Myocyte (in vitro differentiated cells): ENCODE measurements around the gene METRN. TPM values are rescaled to one million over a fixed set of nuclear protein-coding genes. Genes with fewer than 3 reads are reported as not detected.

ENCODE experiments used
- DNase-seq: peaks from one replicate; pipeline ENCODE4 v3.0.0-alpha.2; 2012; ENCODE audit warnings: low read depth
- total RNA-seq: library from RNA; depleted of rRNA; stranded (reverse); fragments of >200 nt; gene quantifications from 2 replicates; pipeline ENCODE4 v1.2.3, GENCODE V29; 2014

Gene METRN
- total RNA-seq, 1 donor from 2014 or later = 105 TPM

DNA sequence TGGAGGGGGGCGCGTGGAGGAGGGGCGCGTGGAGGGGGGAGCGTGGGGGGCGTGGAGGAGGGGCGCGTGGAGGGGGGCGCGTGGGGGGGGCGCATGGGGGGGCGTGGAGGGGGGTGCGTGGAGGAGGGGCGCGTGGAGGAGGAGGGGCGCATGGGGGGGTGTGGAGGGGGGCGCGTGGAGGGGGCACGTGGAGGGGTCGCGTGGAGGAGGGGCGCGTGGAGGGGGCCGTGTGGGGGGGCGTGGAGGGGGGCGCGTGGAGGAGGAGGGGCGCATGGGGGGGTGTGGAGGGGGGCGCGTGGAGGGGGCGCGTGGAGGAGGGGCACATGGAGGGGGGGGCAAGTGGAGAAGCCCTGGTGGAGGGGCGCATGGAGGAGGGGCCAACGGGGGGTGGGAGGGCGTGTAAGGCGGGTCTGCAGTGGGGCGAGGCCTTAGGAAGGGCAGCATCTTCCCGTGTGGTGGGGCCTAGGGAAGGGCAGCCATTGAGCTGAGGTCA is 52.9 kb downstream of the METRN start:
- no peak for DNase-seq

- DNase-seq = no peak
These were observed 53.5 kb downstream of the METRN start for GRCh38 chr16:768428-768827.

Other genes starting within 250 kb of the METRN start
- 81.8 and 141 TPM in 2 replicates for gene CAPN15, start 187.4 kb upstream of the METRN start, total RNA-seq
- gene PRR35, start 154.7 kb upstream of the METRN start, total RNA-seq = 2.9 and 12.5 TPM in 2 replicates
- 0.05 and 1.2 TPM in 2 replicates for gene NHLRC4, start 148.1 kb upstream of the METRN start, total RNA-seq
- gene PIGQ, start 145.2 kb upstream of the METRN start, total RNA-seq = 45.4 and 59.9 TPM in 2 replicates
- gene RAB40C, start 125.1 kb upstream of the METRN start, total RNA-seq = 17.2 and 19.1 TPM in 2 replicates
- gene WFIKKN1, start 84.1 kb upstream of the METRN start, total RNA-seq = 0.70 and 0.83 TPM in 2 replicates
- 83.6 and 83.7 TPM in 2 replicates for gene METTL26, start 78.8 kb upstream of the METRN start, total RNA-seq
- gene MCRIP2, start 73.3 kb upstream of the METRN start, total RNA-seq = 54.5 and 61.2 TPM in 2 replicates
- 6.5 and 8.0 TPM in 2 replicates for gene WDR90, start 65.8 kb upstream of the METRN start, total RNA-seq
- 70.3 and 73.9 TPM in 2 replicates for gene RHOT2, start 47.0 kb upstream of the METRN start, total RNA-seq
- 1.5 and 1.6 TPM in 2 replicates for gene RHBDL1, start 39.4 kb upstream of the METRN start, total RNA-seq
- 239 and 243 TPM in 2 replicates for gene STUB1, start 34.7 kb upstream of the METRN start, total RNA-seq
- gene JMJD8, start 30.8 kb upstream of the METRN start, total RNA-seq = 74.5 and 77.7 TPM in 2 replicates
- gene WDR24, start 24.7 kb upstream of the METRN start, total RNA-seq = 11.0 and 12.5 TPM in 2 replicates
- gene FBXL16, start 9.3 kb upstream of the METRN start, total RNA-seq = 0.21 and 0.51 TPM in 2 replicates
- gene ANTKMT, start 6.0 kb downstream of the METRN start, total RNA-seq = 44.0 and 71.7 TPM in 2 replicates
- 5.9 and 6.0 TPM in 2 replicates for gene CCDC78, start 11.3 kb downstream of the METRN start, total RNA-seq
- gene HAGHL, start 12.0 kb downstream of the METRN start, total RNA-seq = 32.6 and 38.5 TPM in 2 replicates
- 39.2 TPM in 2 replicates for gene CIAO3, start 25.9 kb downstream of the METRN start, total RNA-seq
- not detected in 2 replicates for gene MSLN, start 45.6 kb downstream of the METRN start, total RNA-seq
- 31.0 and 41.3 TPM in 2 replicates for gene RPUSD1, start 73.3 kb downstream of the METRN start, total RNA-seq
- 7.5 and 10.0 TPM in 2 replicates for gene CHTF18, start 73.5 kb downstream of the METRN start, total RNA-seq
- not detected in 2 replicates for gene GNG13, start 85.6 kb downstream of the METRN start, total RNA-seq